Measurements from ENCODE around the gene CENPT. TPM values are rescaled to one million over a fixed set of nuclear protein-coding genes. Genes with fewer than 3 reads are reported as not detected.

The CENPT gene
- total and polyA plus RNA-seq, 2 of the 13 experiments (the other 11 are each of a cell fraction or from before 2014, with no cell fraction given) = 40.9 to 43.3 TPM

DNA sequence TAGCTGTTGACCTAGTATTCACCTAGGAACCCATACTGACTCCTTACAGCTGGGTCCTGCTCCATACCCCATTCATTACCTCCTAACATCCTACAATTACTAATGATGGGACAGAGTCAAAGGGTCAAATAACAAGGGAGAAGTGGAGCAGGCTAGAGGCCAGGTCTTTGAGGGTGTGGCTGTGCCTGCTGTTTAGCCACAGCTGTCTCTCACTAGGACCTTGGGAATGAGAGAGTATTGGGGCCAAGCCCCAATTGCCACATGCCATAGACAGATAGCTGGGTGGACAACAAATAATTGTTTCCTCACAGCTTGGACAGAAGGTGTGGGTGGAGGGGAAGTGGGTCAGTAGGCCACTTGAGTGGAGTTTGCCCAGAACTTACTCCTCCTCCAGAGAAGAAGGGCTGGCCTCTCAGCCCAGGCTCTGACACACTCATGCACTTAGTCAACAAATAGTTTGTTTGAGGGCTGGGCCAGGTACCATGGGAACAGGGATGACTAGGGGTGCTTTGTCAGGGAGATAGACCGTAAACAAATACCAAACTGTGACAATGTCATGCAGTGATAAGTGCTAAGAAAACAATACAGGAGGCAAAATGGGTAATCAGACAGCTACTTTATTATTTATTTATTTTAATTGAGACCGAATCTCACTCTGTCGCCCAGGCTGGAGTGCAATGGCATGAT is 10.2 kb upstream of the CENPT start (continued):
- TF ChIP-seq THAP11 (CRISPR knock-in tag; IDR thresholded peaks at IDR 0.05) (peak; percentile 84), MEIS1 (CRISPR knock-in tag; IDR thresholded peaks at IDR 0.05; ENCODE audit: borderline replicate concordance) (0 out of 2 replicates have a peak, but pooled peaks have one; percentile 2), TGIF2 (CRISPR knock-in tag; IDR thresholded peaks at IDR 0.05) (peak; percentile 85), TBX2 (CRISPR knock-in tag; IDR thresholded peaks at IDR 0.05; ENCODE audit: borderline replicate concordance) (peak; percentile 82), ZNF143 (CRISPR knock-in tag; IDR thresholded peaks at IDR 0.05) (peak; percentile 22; the same call in 1 of the 2 replicates), SNAPC2 (CRISPR knock-in tag; IDR thresholded peaks at IDR 0.05) (peak; percentile 21; the same call in 1 of the 2 replicates), BHLHE40 (IDR thresholded peaks at IDR 0.05; ENCODE audit: low read length) (no peak), MXD4 (CRISPR knock-in tag; IDR thresholded peaks at IDR 0.05) (peak; percentile 87; the same call in 1 of the 2 replicates), AHR (CRISPR knock-in tag; IDR thresholded peaks at IDR 0.05) (no peak), SUZ12 (IDR thresholded peaks at IDR 0.05; ENCODE audit: low read depth, low read length) (no peak)
- TF ChIP-seq, protein P1, sequence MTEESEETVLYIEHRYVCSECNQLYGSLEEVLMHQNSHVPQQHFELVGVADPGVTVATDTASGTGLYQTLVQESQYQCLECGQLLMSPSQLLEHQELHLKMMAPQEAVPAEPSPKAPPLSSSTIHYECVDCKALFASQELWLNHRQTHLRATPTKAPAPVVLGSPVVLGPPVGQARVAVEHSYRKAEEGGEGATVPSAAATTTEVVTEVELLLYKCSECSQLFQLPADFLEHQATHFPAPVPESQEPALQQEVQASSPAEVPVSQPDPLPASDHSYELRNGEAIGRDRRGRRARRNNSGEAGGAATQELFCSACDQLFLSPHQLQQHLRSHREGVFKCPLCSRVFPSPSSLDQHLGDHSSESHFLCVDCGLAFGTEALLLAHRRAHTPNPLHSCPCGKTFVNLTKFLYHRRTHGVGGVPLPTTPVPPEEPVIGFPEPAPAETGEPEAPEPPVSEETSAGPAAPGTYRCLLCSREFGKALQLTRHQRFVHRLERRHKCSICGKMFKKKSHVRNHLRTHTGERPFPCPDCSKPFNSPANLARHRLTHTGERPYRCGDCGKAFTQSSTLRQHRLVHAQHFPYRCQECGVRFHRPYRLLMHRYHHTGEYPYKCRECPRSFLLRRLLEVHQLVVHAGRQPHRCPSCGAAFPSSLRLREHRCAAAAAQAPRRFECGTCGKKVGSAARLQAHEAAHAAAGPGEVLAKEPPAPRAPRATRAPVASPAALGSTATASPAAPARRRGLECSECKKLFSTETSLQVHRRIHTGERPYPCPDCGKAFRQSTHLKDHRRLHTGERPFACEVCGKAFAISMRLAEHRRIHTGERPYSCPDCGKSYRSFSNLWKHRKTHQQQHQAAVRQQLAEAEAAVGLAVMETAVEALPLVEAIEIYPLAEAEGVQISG (CRISPR knock-in tag; IDR thresholded peaks at IDR 0.05) = peak; percentile 35; the same call in 1 of the 2 replicates
- TF ChIP-seq, protein P2, sequence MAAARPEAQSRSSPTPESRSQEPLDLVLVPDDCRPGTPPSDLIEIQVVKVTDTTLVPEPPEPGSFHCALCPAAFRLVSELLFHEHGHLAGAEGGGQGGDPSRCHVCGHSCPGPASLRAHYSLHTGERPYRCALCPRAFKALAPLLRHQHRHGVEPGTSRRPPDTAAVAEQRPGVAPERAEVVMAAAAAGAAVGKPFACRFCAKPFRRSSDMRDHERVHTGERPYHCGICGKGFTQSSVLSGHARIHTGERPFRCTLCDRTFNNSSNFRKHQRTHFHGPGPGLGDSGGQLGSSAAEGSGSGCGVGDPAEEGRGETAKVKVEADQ (CRISPR knock-in tag; IDR thresholded peaks at IDR 0.05; ENCODE audit: borderline replicate concordance) = no peak
- TF ChIP-seq, protein P3, sequence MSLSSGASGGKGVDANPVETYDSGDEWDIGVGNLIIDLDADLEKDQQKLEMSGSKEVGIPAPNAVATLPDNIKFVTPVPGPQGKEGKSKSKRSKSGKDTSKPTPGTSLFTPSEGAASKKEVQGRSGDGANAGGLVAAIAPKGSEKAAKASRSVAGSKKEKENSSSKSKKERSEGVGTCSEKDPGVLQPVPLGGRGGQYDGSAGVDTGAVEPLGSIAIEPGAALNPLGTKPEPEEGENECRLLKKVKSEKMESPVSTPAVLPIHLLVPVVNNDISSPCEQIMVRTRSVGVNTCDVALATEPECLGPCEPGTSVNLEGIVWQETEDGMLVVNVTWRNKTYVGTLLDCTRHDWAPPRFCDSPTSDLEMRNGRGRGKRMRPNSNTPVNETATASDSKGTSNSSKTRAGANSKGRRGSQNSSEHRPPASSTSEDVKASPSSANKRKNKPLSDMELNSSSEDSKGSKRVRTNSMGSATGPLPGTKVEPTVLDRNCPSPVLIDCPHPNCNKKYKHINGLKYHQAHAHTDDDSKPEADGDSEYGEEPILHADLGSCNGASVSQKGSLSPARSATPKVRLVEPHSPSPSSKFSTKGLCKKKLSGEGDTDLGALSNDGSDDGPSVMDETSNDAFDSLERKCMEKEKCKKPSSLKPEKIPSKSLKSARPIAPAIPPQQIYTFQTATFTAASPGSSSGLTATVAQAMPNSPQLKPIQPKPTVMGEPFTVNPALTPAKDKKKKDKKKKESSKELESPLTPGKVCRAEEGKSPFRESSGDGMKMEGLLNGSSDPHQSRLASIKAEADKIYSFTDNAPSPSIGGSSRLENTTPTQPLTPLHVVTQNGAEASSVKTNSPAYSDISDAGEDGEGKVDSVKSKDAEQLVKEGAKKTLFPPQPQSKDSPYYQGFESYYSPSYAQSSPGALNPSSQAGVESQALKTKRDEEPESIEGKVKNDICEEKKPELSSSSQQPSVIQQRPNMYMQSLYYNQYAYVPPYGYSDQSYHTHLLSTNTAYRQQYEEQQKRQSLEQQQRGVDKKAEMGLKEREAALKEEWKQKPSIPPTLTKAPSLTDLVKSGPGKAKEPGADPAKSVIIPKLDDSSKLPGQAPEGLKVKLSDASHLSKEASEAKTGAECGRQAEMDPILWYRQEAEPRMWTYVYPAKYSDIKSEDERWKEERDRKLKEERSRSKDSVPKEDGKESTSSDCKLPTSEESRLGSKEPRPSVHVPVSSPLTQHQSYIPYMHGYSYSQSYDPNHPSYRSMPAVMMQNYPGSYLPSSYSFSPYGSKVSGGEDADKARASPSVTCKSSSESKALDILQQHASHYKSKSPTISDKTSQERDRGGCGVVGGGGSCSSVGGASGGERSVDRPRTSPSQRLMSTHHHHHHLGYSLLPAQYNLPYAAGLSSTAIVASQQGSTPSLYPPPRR (CRISPR knock-in tag; IDR thresholded peaks at IDR 0.05; ENCODE audit: borderline replicate concordance) = no peak; the same call in 1 of the 2 replicates
